Thymus (tissue), 11 donors: ENCODE measurements around the gene ARHGDIG. TPM values are rescaled to one million over a fixed set of nuclear protein-coding genes. Genes with fewer than 3 reads are reported as not detected.

Experiments
- DNase-seq, 9 donors: peaks; one replicate each; pipeline ENCODE4 v3.0.0-alpha.2; 2013; ENCODE audit warnings: low spot score in 9 of 9, low read depth in 6 of 9, missing footprints in 1 of 9
- H3K27ac ChIP-seq, 2 donors: one replicate each; pipeline ENCODE4 v1.5.1; 2013; ENCODE audit warnings: control low read depth in 1 of 2, low read depth in 1 of 2, low read length in 1 of 2, mild to moderate bottlenecking in 1 of 2, moderate library complexity in 1 of 2
- H3K27me3 ChIP-seq, 2 donors: one replicate each; pipeline ENCODE4 v1.5.1; 2013; ENCODE audit warnings: low read length in 1 of 2; ENCODE audit not compliant: control insufficient read depth in 2 of 2, insufficient read depth in 1 of 2
- H3K36me3 ChIP-seq, 2 donors: one replicate each; pipeline ENCODE4 v1.5.1; 2013; ENCODE audit warnings: low read length in 1 of 2, mild to moderate bottlenecking in 1 of 2, moderate library complexity in 1 of 2; ENCODE audit not compliant: control insufficient read depth in 2 of 2, insufficient read depth in 2 of 2
- H3K4me1 ChIP-seq, 2 donors: one replicate each; pipeline ENCODE4 v1.5.1; 2013; ENCODE audit warnings: low read length in 2 of 2; ENCODE audit not compliant: control insufficient read depth in 2 of 2, insufficient read depth in 2 of 2
- H3K4me3 ChIP-seq, 2 donors: one replicate each; pipeline ENCODE4 v1.5.1; 2013; ENCODE audit warnings: low read length in 2 of 2, control low read depth in 1 of 2, mild to moderate bottlenecking in 1 of 2
- H3K9me3 ChIP-seq, 2 donors: one replicate each; pipeline ENCODE4 v1.5.1; 2013; ENCODE audit warnings: low read length in 1 of 2, mild to moderate bottlenecking in 1 of 2; ENCODE audit not compliant: control insufficient read depth in 2 of 2, insufficient read depth in 1 of 2
- WGBS: extraction: QIAGEN DNeasy Blood & Tissue Kit; methylation state at CpG from one replicate; pipeline ENCODE4 v1.1.7; 2013; 5-methylcytosine and 5-hydroxymethylcytosine counted together
- polyA plus RNA-seq: library from polyadenylated mRNA; stranded (reverse); fragments of 200-250 nt; gene quantifications from one replicate; pipeline ENCODE4 v1.2.3, GENCODE V29; 2013
- total RNA-seq: library from RNA; stranded (reverse); fragments of 120-200 nt; gene quantifications from one replicate; pipeline ENCODE4 v1.2.4, GENCODE V29; 2013
- donor health status: healthy.

ARHGDIG gene
- total and polyA plus RNA-seq, 2 donors = 0.09 to 0.52 TPM

DNA sequence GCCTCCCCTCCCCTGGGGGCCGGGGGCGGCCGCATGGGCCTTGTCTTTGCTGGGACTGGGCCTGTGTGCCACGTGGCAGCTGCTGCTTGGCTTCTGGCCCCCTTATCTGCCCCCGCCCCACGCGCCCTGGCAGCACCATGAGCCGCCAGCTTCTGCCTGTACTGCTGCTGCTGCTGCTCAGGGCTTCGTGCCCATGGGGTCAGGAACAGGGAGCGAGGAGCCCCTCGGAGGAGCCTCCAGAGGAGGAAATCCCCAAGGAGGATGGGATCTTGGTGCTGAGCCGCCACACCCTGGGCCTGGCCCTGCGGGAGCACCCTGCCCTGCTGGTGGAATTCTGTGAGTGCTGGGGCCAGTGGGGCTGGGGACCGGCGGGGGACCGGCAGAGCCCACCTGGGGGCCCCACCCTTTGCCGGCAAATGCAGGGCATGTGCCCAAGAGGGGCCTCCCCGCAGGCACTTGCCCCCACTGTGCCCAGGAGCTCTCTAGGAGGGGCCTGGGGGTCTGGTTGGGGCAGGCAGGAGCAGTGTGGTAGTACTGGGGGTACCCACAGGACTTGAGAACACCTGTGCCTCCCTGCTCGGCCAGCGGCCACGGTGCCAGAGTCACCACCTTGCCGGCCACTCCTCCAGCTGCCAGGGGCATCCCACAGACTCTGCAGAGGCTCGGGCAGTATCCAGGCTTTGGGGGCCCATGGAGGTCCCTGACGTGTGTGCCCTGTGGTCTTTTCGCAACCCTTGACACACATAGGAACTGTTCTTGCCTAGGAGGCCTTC, 2.8 kb downstream of the ARHGDIG start, which contains the start of gene PDIA2:
Gene PDIA2 (plus strand): TSS at position 132 of the 773 bp plus-strand sequence. CDS start 6 bp downstream, at position 138.
- H3K36me3 ChIP-seq = peaks cover 9 to 19% of the 10 kb centered on the region in 2 donors
- peaks cover 0 to 21% of the 10 kb centered on the region in 2 donors for H3K9me3 ChIP-seq
- H3K4me3 ChIP-seq = no peak within 1 kb of the TSS
- 90% methylated on average over 25 of the region's 25 CpGs for WGBS
- no peak for DNase-seq
- H3K4me1 ChIP-seq = no peaks in the 10 kb centered on the region
- peaks cover 38 to 49% of the 10 kb centered on the region in 2 donors for H3K27me3 ChIP-seq
- H3K27ac ChIP-seq = no peak within 1 kb of the TSS

DNA sequence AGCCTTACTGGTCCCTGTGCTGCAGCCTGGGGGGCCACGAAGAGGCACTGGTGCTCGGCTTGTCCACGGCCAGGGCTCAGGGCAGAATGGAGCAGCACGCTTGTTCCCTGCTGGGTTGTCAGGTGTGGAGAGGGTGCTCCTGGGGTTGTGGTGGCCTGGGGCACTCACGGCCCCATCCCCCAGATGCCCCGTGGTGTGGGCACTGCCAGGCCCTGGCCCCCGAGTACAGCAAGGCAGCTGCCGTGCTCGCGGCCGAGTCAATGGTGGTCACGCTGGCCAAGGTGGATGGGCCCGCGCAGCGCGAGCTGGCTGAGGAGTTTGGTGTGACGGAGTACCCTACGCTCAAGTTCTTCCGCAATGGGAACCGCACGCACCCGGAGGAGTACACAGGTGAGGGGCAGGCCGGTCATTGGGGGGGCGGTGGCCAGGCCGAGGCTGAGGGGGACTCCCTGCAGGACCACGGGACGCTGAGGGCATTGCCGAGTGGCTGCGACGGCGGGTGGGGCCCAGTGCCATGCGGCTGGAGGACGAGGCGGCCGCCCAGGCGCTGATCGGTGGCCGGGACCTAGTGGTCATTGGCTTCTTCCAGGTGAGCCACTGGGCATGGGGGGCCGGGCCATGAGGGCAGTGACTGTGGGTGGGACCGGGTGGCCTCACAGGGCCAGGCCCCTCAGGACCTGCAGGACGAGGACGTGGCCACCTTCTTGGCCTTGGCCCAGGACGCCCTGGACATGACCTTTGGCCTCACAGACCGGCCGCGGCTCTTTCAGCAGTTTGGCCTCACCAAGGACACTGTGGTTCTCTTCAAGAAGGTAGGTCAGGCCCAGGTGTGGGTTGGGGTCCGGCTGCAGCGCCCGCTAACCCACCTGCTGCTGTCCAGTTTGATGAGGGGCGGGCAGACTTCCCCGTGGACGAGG, 4.1 kb downstream of the ARHGDIG start:
- H3K4me1 ChIP-seq = no peaks in the 10 kb centered on the region
- H3K4me3 ChIP-seq = no peak overlapping the region
- H3K27ac ChIP-seq = no peak overlapping the region
- no peak for DNase-seq
- peaks cover 19 to 32% of the 10 kb centered on the region in 2 donors for H3K36me3 ChIP-seq
- WGBS = 94% methylated on average over 52 of the region's 52 CpGs
- peaks cover 0 to 21% of the 10 kb centered on the region in 2 donors for H3K9me3 ChIP-seq
- peaks cover 30 to 37% of the 10 kb centered on the region in 2 donors for H3K27me3 ChIP-seq

DNA sequence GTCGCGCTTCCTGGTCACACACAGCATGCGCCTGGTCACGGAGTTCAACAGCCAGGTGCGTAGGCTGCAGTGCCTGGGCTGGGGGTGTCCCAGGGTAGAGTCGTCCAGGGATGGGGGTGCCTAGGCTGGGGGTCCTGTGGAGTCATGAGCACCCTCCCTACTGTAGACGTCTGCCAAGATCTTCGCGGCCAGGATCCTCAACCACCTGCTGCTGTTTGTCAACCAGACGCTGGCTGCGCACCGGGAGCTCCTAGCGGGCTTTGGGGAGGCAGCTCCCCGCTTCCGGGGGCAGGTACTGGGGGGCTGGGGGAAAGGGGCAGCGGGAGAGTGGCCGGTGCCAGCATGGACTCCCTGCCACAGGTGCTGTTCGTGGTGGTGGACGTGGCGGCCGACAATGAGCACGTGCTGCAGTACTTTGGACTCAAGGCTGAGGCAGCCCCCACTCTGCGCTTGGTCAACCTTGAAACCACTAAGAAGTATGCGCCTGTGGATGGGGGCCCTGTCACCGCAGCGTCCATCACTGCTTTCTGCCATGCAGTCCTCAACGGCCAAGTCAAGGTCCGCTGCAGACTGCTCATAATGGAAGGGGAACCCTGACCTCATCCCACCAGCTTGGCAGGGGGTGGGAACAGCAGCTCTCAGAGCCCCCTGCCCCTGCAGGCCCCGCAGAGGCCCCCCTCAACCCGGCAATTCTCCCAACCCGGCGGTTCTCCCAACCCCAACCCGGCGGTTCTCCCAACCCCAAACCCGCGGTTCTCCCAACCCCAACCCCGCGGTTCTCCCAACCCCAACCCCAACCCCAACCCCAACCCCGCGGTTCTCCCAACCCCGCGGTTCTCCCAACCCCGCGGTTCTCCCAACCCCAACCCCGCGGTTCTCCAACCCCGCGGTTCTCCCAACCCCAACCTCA, 5.0 kb downstream of the ARHGDIG start:
- 95% methylated on average over 48 of the region's 48 CpGs for WGBS
- H3K4me3 ChIP-seq = no peak overlapping the region
- H3K4me1 ChIP-seq = no peaks in the 10 kb centered on the region
- peaks cover 20 to 30% of the 10 kb centered on the region in 2 donors for H3K27me3 ChIP-seq
- H3K9me3 ChIP-seq = peaks cover 0 to 21% of the 10 kb centered on the region in 2 donors
- peaks cover 27 to 36% of the 10 kb centered on the region in 2 donors for H3K36me3 ChIP-seq
- DNase-seq = no peak
- no peak overlapping the region for H3K27ac ChIP-seq

DNA sequence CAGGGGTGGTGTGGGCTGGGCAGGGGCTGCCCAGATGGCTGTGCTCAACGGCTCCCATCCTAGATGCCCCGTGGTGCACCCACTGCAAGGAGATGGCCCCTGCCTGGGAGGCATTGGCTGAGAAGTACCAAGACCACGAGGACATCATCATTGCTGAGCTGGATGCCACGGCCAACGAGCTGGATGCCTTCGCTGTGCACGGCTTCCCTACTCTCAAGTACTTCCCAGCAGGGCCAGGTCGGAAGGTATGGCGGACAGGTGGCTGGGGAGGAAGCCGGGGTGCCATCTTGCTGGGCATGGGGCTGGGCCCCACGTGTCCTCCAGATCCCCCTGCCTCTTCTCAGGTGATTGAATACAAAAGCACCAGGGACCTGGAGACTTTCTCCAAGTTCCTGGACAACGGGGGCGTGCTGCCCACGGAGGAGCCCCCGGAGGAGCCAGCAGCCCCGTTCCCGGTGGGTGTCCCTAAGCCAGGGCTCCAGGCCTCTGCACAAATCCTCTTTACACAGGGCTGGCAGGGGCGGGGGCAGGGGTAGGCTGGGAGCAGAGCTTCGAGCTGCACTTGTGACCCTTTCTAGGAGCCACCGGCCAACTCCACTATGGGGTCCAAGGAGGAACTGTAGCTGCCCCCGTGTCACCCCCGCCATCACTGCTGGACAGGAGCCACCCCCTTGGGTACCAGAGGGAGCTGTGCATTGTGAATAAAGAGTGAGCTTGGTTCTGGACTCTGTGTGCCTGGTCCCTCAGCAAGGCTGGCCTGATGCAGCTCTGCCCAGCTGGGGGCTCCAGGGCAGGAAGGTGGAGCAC, 6.3 kb downstream of the ARHGDIG start:
- H3K4me3 ChIP-seq = no peak overlapping the region
- peaks cover 38 to 49% of the 10 kb centered on the region in 2 donors for H3K36me3 ChIP-seq
- no peak overlapping the region for H3K27ac ChIP-seq
- DNase-seq = no peak
- H3K9me3 ChIP-seq = peaks cover 0 to 21% of the 10 kb centered on the region in 2 donors
- peaks cover 7 to 18% of the 10 kb centered on the region in 2 donors for H3K27me3 ChIP-seq
- H3K4me1 ChIP-seq = no peaks in the 10 kb centered on the region
- 96% methylated on average over 22 of the region's 22 CpGs for WGBS

DNA sequence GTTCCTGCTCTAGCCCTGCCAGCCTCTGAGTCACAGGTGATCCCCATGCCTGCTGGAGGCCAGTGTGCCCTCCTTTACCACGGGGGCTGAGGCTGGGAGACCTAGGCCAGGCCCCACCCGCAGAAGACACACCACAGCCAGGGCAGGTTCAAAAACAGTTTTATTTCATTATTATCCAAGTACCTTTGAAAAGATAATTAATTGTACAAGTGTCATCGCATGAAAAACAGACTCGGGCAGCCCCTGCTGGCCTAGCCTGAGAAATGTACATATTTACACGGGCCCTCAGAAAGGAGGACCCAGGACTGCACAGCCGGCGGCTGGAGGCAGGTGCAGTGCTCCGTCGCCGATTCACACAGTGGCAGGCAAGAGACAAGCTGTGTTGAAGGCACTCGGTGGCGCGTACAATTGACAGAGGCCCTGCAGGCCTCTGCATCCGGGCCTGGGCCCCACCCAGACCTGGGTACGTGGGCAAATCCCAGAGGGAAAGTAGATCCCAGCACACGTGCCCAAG, 7.0 kb downstream of the ARHGDIG start:
- Histone ChIP-seq H3K4me3 (no peak overlapping the region), H3K27me3 (peaks cover under 1 to 13% of the 10 kb centered on the region in 2 donors), H3K4me1 (no peaks in the 10 kb centered on the region), H3K36me3 (peaks cover 44 to 55% of the 10 kb centered on the region in 2 donors), H3K27ac (no peak overlapping the region), H3K9me3 (peaks cover 0 to 21% of the 10 kb centered on the region in 2 donors)
- no peak for DNase-seq
- WGBS = 93% methylated on average over 16 of the region's 16 CpGs

DNA sequence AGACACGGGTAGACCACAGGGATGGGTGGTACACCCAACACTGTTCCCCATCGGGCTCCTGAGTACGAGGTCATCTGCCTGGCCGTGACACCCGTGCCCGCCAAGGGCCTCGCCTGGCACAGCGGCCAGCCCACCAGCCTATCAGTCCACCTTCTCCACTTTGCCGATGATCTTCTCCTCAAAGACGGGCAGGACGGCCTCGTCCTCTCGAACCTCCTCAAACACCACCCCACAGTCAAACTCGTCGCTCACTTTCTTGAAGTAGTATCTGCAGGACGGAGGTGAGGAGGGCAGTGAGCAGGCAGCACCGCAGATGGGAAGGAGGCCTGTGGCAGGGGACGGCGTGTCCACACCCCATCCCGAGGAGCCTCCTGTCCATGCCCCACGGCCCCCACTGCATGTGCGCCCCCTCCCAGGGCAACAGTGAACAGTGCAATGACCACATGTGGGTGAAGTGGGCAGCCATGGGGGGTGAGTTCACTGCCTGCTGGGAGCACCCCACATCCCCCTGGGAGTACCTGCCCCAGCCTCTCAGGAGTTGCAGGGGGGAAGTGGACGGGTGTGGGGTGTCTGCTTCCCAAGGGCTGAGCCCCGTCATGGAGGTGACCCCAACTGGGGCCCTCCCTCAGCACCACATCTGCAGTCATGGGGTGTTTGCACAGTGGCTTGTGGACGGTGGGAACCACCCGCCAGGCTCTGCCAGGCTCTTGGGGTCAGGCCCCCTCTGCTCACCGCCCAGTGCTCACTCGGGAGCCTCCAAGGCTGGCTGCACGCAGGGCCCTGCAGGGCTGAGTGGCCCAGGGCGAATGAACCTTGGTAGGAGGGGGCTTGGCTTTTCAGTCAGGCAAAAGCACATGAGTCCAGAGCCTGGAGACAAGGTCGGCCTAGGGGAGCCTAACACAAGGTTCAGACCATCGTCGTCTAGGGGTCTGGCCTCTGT, 7.9 kb downstream of the ARHGDIG start:
- no peak overlapping the region for H3K4me3 ChIP-seq
- WGBS = 97% methylated on average over 33 of the region's 33 CpGs
- no peaks in the 10 kb centered on the region for H3K4me1 ChIP-seq
- H3K27ac ChIP-seq = no peak overlapping the region
- peaks cover 46 to 64% of the 10 kb centered on the region in 2 donors for H3K36me3 ChIP-seq
- H3K9me3 ChIP-seq = peaks cover 0 to 21% of the 10 kb centered on the region in 2 donors
- no peak for DNase-seq
- H3K27me3 ChIP-seq = peaks cover 0 to 4% of the 10 kb centered on the region in 2 donors

DNA sequence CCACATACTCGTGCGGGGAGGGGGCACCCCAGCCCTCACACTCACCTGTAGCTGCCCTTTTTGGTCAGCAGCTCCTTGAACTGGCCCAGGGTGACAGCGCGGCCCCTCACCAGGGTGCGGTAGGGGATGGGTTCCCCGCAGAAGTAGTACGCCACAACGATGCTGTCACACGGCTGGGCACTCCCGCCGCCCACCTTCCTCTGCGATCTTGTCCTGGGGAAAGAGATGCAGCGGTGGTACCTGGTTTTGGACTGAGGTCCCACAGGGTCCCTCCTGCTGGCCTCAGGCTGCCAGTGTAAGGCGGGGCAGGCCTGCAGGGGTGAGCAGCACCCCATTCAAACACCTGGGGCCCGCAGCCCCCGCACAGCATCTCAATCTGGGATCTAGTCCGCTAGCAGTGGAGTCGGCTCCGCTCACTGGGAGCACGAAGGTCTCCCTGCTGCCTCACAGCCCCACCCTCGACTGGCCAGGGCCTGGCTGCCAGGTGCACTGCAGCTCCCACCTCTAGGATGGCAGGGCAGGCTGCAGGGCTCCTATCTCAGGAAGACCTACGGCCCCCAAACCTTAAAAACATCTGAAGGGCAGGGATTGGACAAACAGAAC, 9.1 kb downstream of the ARHGDIG start:
- H3K4me1 ChIP-seq = no peaks in the 10 kb centered on the region
- peaks cover 46 to 71% of the 10 kb centered on the region in 2 donors for H3K36me3 ChIP-seq
- H3K27ac ChIP-seq = no peak overlapping the region
- H3K27me3 ChIP-seq = no peaks in the 10 kb centered on the region
- WGBS = 97% methylated on average over 22 of the region's 22 CpGs
- no peak for DNase-seq
- peaks cover 0 to 21% of the 10 kb centered on the region in 2 donors for H3K9me3 ChIP-seq
- no peak overlapping the region for H3K4me3 ChIP-seq
